Measurements from ENCODE around the gene MNS1. TPM values are rescaled to one million over a fixed set of nuclear protein-coding genes. Genes with fewer than 3 reads are reported as not detected.

Gene MNS1
- total RNA-seq, 3 donors from 2014 or later: 2.3 to 2.5 (median 2.4) TPM

DNA sequence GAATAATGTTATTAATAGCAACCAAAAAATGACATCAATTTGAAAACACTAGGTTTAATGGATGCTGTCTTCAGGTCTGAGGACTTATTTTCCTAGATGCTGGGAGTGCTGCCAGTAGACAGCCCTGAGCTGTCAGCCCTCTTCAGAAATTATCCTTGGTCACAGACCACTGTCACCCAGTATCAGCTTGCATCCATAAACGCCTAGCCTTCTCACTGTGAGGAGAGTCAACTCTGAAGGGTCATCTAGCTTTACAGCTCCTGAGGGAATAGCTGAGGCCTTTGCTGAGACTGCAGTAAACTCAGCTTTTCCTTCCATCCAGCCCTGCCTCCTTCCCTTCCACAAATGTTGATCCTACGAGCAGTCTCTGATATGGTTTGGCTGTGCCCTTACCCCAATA, 19.4 kb upstream of the MNS1 start:
- H3K9me3 ChIP-seq: no peaks in the 10 kb centered on the region
- intact Hi-C loops (cut with DNase I; ENCODE audit: low total_unique reads): no loop called here
- DNase-seq (ENCODE audit: low spot score in 2 of 2): no peak
- H3K4me3 ChIP-seq: no peak overlapping the region
- no peaks in the 10 kb centered on the region for H3K36me3 ChIP-seq
- H3K27ac ChIP-seq: no peak overlapping the region
- H3K27me3 ChIP-seq: no peaks in the 10 kb centered on the region
- no peaks in the 10 kb centered on the region for H3K4me1 ChIP-seq
- TF ChIP-seq CTCF (IDR thresholded peaks at IDR 0.05) (no peak), POLR2A (IDR thresholded peaks at IDR 0.05) (no peak), POLR2AphosphoS5 (IDR thresholded peaks at IDR 0.05) (no peak)

GRCh38 chr15:56475351-56475750, 10.4 kb upstream of the MNS1 start:
- H3K27ac ChIP-seq: no peak overlapping the region
- H3K9me3 ChIP-seq: no peaks in the 10 kb centered on the region
- no peak overlapping the region for H3K4me3 ChIP-seq
- no peaks in the 10 kb centered on the region for H3K36me3 ChIP-seq
- TF ChIP-seq CTCF (IDR thresholded peaks at IDR 0.05) (no peak), POLR2A (IDR thresholded peaks at IDR 0.05) (no peak), POLR2AphosphoS5 (IDR thresholded peaks at IDR 0.05) (no peak)
- no peaks in the 10 kb centered on the region for H3K27me3 ChIP-seq
- DNase-seq (ENCODE audit: low spot score in 2 of 2): no peak
- intact Hi-C loops (cut with DNase I; ENCODE audit: low total_unique reads): no loop called here
- no peaks in the 10 kb centered on the region for H3K4me1 ChIP-seq

DNA sequence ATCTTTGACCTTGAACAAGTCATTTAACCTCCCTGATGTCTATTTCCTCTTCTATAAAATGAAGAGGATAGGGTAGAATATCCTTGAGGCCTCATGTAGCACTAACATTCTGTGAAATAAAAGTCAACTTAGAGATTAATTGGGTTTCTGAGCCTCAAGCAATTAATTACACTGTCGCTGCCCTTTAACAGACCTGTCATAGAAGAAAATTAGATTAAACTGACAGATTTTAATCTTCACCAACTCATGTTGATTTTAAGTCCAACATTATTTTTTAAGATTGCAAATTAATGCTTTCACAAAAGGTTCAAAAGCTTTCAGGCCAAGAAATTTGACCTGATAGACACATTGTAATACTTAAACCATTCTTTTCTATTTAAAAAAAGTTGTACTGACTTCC, 8.1 kb upstream of the MNS1 start:
- no peaks in the 10 kb centered on the region for H3K36me3 ChIP-seq
- H3K27me3 ChIP-seq: no peaks in the 10 kb centered on the region
- TF ChIP-seq POLR2AphosphoS5 (IDR thresholded peaks at IDR 0.05) (no peak), CTCF (IDR thresholded peaks at IDR 0.05) (no peak), POLR2A (IDR thresholded peaks at IDR 0.05) (no peak)
- H3K9me3 ChIP-seq: no peaks in the 10 kb centered on the region
- DNase-seq (ENCODE audit: low spot score in 2 of 2): no peak
- intact Hi-C loops (cut with DNase I; ENCODE audit: low total_unique reads): no loop called here
- H3K27ac ChIP-seq: no peak overlapping the region
- no peaks in the 10 kb centered on the region for H3K4me1 ChIP-seq
- H3K4me3 ChIP-seq: no peak overlapping the region

GRCh38 chr15:56472278-56472677, 7.3 kb upstream of the MNS1 start:
- intact Hi-C loops (cut with DNase I; ENCODE audit: low total_unique reads): no loop called here
- DNase-seq (ENCODE audit: low spot score in 2 of 2): no peak
- no peaks in the 10 kb centered on the region for H3K4me1 ChIP-seq
- no peak overlapping the region for H3K4me3 ChIP-seq
- no peak overlapping the region for H3K27ac ChIP-seq
- TF ChIP-seq POLR2A (IDR thresholded peaks at IDR 0.05): no peak
- no peak for TF ChIP-seq CTCF (IDR thresholded peaks at IDR 0.05)
- TF ChIP-seq POLR2AphosphoS5 (IDR thresholded peaks at IDR 0.05): no peak
- H3K36me3 ChIP-seq: no peaks in the 10 kb centered on the region
- no peaks in the 10 kb centered on the region for H3K27me3 ChIP-seq
- H3K9me3 ChIP-seq: no peaks in the 10 kb centered on the region

DNA sequence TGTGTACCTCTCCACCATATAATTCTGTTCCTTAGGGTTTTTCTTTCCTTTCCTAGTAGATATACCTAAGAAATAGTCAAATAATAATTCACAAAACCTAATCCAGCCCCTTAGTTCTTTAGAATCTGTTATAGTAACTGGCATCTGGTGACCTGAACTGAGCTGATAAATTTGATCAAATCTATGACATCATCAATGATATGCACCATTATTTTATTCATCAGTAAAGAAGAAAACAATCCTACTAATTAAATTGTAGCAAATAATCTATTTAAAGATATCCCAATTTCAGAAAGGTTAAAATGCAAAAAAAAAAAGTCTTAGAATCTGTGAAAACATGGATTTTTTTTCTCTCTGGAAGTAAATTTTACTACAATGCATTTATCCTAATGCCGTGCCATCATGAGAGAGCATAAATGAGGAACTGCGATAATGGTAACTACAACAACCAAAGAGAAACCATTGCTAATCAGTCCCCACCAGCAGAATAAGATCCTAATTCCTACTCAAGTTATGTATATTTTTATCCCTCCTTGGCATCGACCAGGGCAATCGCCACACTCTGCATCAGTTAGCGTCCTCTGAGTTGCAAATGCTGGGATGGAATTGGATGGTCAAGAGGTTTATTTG, 6.6 kb upstream of the MNS1 start:
- TF ChIP-seq POLR2AphosphoS5 (IDR thresholded peaks at IDR 0.05) (no peak), CTCF (IDR thresholded peaks at IDR 0.05) (no peak), POLR2A (IDR thresholded peaks at IDR 0.05) (no peak)
- intact Hi-C loops (cut with DNase I; ENCODE audit: low total_unique reads): no loop called here
- DNase-seq (ENCODE audit: low spot score in 2 of 2): no peak

More for the DNA sequence above, 6.6 kb upstream of the MNS1 start:
- H3K27me3 ChIP-seq: no peaks in the 10 kb centered on the region
- H3K9me3 ChIP-seq: no peaks in the 10 kb centered on the region
- H3K27ac ChIP-seq: no peak overlapping the region
- H3K36me3 ChIP-seq: no peaks in the 10 kb centered on the region
- no peaks in the 10 kb centered on the region for H3K4me1 ChIP-seq
- H3K4me3 ChIP-seq: no peak overlapping the region
